ENCODE results near the gene CERS3.

Gene CERS3

GRCh38 chr15:100437261-100437660, 91.5 kb downstream of the CERS3 start:
- no peak for TF ChIP-seq CTCF (IDR thresholded peaks at IDR 0.05; ENCODE audit: borderline replicate concordance, insufficient read depth, low read depth, low read length)
- no peak overlapping the region for H3K4me3 ChIP-seq (ENCODE audit: low read depth, low read length)

GRCh38 chr15:100434561-100434960, 94.2 kb downstream of the CERS3 start:
- TF ChIP-seq CTCF (IDR thresholded peaks at IDR 0.05; ENCODE audit: borderline replicate concordance, insufficient read depth, low read depth, low read length) = no peak
- no peak overlapping the region for H3K4me3 ChIP-seq (ENCODE audit: low read depth, low read length)

- H3K4me3 ChIP-seq (ENCODE audit: low read depth, low read length) = no peak overlapping the region
- TF ChIP-seq CTCF (IDR thresholded peaks at IDR 0.05; ENCODE audit: borderline replicate concordance, insufficient read depth, low read depth, low read length) = no peak
These were observed 94.7 kb downstream of the CERS3 start for GRCh38 chr15:100434038-100434437.

GRCh38 chr15:100433304-100433703, 95.4 kb downstream of the CERS3 start:
- TF ChIP-seq CTCF (IDR thresholded peaks at IDR 0.05; ENCODE audit: borderline replicate concordance, insufficient read depth, low read depth, low read length) = no peak
- H3K4me3 ChIP-seq (ENCODE audit: low read depth, low read length) = no peak overlapping the region

GRCh38 chr15:100430411-100430810, 98.3 kb downstream of the CERS3 start:
- no peak overlapping the region for H3K4me3 ChIP-seq (ENCODE audit: low read depth, low read length)
- TF ChIP-seq CTCF (IDR thresholded peaks at IDR 0.05; ENCODE audit: borderline replicate concordance, insufficient read depth, low read depth, low read length) = no peak

- H3K4me3 ChIP-seq (ENCODE audit: low read depth, low read length) = no peak overlapping the region
- TF ChIP-seq CTCF (IDR thresholded peaks at IDR 0.05; ENCODE audit: borderline replicate concordance, insufficient read depth, low read depth, low read length) = no peak
These were observed 99.5 kb downstream of the CERS3 start for GRCh38 chr15:100429116-100429728.

- H3K4me3 ChIP-seq (ENCODE audit: low read depth, low read length) = no peak overlapping the region
- no peak for TF ChIP-seq CTCF (IDR thresholded peaks at IDR 0.05; ENCODE audit: borderline replicate concordance, insufficient read depth, low read depth, low read length)
These were observed 101.8 kb downstream of the CERS3 start for GRCh38 chr15:100426937-100427336.

All from GM12875 (cell line).